Measurements from ENCODE around the gene PROC.
"Not testable (repeated sequence)": the region's sequence is repeated elsewhere in the genome, so short reads cannot be mapped to it uniquely, and the experiment has no call there.

The PROC gene

DNA sequence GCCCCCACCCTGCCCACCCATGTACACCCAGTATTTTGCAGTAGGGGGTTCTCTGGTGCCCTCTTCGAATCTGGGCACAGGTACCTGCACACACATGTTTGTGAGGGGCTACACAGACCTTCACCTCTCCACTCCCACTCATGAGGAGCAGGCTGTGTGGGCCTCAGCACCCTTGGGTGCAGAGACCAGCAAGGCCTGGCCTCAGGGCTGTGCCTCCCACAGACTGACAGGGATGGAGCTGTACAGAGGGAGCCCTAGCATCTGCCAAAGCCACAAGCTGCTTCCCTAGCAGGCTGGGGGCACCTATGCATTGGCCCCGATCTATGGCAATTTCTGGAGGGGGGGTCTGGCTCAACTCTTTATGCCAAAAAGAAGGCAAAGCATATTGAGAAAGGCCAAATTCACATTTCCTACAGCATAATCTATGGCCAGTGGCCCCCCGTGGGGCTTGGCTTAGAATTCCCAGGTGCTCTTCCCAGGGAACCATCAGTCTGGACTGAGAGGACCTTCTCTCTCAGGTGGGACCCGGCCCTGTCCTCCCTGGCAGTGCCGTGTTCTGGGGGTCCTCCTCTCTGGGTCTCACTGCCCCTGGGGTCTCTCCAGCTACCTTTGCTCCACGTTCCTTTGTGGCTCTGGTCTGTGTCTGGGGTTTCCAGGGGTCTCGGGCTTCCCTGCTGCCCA is 9.3 kb downstream of the PROC start:
- DNase-seq (ENCODE audit: low read depth in 2 of 2) = no peak

GRCh38 chr2:127428057-127428814 is 10.0 kb downstream of the PROC start:
- DNase-seq (ENCODE audit: low read depth in 2 of 2) = no peak

GRCh38 chr2:127428815-127429109 is 10.5 kb downstream of the PROC start:
- DNase-seq (ENCODE audit: low read depth in 2 of 2) = no peak

DNA sequence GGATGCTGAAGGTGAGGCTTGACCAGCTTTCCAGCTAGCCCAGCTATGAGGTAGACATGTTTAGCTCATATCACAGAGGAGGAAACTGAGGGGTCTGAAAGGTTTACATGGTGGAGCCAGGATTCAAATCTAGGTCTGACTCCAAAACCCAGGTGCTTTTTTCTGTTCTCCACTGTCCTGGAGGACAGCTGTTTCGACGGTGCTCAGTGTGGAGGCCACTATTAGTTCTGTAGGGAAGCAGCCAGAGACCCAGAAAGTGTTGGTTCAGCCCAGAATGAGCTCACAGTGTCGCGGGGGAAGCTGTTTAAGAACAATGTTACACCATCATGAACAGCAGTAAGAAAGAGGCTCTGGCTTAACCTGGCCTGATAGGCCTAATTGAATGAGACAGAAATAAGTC is 11.1 kb downstream of the PROC start:
- DNase-seq (ENCODE audit: low read depth in 2 of 2) = no peak

GRCh38 chr2:127429844-127430425 is 11.7 kb downstream of the PROC start:
- no peak for DNase-seq (ENCODE audit: low read depth in 2 of 2)

- DNase-seq (ENCODE audit: low read depth in 2 of 2) = no peak
These were observed 13.3 kb downstream of the PROC start for GRCh38 chr2:127431408-127432023.

- DNase-seq (ENCODE audit: low read depth in 2 of 2) = no peak
These were observed 16.3 kb downstream of the PROC start for GRCh38 chr2:127434515-127434914.

DNA sequence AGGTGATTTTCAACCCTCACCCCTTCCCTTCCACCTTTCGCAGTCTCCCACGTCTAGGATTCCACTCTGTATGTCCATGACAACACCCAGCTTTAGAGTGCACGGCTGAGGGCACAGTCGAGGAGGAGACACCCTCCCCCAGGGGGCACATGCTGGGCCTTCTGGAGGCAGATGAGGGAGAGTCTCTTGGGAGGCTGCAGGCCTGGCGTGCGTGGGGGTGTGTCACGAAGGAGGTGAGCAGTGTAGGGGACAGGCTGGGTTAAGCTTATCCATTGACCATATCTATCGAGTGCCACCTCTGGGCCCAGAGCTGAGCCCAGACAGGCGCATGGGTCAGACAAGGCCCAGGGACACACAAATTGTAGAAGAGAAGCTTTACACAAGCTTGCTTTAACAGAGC is 18.8 kb downstream of the PROC start:
- DNase-seq (ENCODE audit: low read depth in 2 of 2) = no peak

- DNase-seq (ENCODE audit: low read depth in 2 of 2) = no peak
These were observed 19.8 kb downstream of the PROC start for GRCh38 chr2:127437781-127438726.

GRCh38 chr2:127439343-127439742 is 21.1 kb downstream of the PROC start:
- DNase-seq (ENCODE audit: low read depth in 2 of 2) = no peak

DNA sequence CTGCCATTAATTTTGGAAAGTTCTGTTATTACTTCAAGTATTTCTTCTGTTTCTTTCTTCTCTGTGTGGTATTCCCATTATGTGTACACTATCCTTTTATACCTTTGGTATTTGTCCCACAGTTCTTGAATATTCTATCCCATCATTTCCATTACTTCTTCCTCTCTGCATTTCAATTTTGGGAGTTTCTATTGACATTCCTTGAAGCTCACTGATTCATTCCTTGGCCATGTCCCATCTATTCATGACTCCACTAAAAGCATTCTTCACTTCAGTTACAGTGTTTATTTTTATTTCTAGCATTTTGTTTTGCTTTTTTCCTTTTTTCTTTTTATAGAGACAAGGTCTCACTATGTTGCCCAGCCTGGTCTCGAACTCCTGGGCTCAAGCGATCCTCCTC is 30.3 kb downstream of the PROC start:
- no peak for DNase-seq (ENCODE audit: low read depth in 2 of 2)

GRCh38 chr2:127449414-127449813 is 31.2 kb downstream of the PROC start:
- DNase-seq (ENCODE audit: low read depth in 2 of 2) = no peak

GRCh38 chr2:127449898-127450297 is 31.7 kb downstream of the PROC start:
- DNase-seq (ENCODE audit: low read depth in 2 of 2) = no peak

DNA sequence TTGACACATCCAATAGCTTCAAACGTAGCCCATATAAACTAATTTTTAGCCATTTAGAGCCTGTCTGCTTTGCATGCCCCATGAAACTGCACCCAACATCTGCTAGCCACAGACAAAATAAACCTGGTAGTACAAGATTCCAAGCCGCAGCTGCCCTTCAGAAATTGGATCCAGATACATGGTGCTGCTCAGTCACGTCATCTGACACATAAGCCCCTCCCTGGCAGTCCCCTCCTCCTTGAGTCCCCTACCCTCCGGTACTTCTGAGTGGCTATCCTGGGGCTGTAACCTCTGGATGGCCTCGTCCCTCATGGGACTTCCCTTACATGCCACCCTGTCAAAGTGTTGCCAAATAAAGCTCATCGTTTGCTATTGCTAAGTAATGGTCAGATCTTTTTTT is 33.8 kb downstream of the PROC start:
- DNase-seq (ENCODE audit: low read depth in 2 of 2) = no peak

- not testable (repeated sequence) for DNase-seq (ENCODE audit: low read depth in 2 of 2)
These were observed 34.2 kb downstream of the PROC start for GRCh38 chr2:127452423-127452822.

- no peak for DNase-seq (ENCODE audit: low read depth in 2 of 2)
These were observed 34.8 kb downstream of the PROC start for GRCh38 chr2:127453013-127453391.

DNA sequence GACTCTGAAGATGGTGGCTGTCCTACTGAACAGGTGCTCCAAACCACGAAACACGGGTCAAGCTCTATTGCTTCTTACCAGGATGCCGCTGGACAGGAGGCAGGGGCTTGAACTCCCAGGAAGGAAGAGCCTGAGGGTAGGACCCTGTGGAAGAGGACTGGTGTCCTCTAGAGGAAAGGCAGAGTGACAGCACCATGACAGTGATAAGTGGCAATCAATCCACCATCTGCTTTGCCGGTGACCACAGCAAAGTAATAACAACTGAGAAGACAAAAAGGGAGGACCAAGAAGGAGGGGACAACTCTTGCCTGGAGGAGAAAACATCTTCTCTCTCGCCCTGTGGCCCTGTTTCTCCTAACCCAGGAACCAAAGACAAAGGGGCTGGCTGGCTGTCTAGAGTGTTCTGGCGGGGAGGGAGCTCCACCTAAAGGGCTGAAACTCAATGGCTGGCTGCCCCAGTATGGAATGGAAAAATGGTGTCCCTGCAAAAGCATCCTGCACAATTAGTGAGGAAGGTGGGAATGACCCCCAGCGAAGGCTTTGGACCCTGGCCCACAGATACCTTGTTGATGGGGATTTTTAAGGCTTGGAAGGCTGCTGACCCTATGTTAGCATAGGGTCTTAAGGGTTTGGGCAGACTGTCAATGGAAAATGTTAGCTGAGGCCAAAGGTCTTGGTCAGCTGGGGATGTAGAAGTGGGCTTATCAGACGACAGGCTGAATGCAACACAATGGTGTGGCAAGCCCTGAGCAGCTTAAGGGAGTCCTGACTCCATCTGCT is 35.4 kb downstream of the PROC start:
- DNase-seq (ENCODE audit: low read depth in 2 of 2) = no peak

DNA sequence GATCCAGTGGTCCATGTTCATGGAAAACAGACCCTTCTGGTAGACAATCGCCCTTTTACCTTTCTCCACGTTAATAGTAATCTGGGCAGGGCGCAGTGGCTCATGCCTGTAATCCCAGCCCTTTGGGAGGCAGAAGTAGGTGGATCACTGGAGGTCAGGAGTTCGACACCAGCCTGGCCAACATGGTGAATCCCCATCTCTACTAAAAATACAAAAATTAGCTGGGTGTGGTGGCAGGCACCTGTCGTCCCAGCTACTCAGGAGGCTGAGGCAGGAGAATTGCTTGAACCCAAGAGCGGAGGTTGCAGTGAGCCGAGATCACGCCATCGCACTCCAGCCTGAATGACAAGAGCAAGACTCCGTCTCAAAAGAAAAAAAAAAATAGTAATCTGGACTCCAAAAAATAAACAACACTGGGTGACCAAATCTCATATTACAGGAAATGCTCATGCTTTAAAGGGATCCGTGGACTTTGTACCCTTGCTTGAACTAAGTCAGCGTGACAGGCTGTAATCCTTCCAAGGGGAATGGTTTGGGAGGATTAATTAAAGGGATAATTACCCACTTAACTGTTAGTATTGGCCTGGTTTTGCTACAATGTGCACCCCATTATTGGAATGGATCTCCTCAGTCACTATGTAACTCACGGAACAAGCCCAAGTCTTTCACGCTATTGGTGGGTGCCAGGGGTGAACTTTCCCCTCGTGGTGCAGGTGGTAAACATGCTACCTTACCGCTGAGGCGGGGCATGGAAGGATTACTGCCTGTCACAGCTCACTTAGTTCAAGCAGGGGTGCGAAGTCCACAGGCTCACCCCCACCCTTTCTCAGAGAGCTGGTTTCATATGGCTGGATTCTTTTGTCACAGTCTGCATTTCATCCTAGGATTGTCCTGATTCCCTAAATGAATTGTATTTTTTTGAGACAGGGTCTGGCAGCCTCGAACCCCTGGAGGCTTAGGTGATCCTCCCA is 36.7 kb downstream of the PROC start:
- no peak for DNase-seq (ENCODE audit: low read depth in 2 of 2)

- no peak for DNase-seq (ENCODE audit: low read depth in 2 of 2)
These were observed 37.6 kb downstream of the PROC start for GRCh38 chr2:127455566-127456493.

All from stimulated activated CD8-positive, alpha-beta memory T cell treated with anti-CD3 and anti-CD28 coated beads, Interleukin-2, amount 100 ng/mL, for 48 hours (primary cell).